Measurements from ENCODE around the gene TJP2.

Gene TJP2

GRCh38 chr9:69215774-69216485, 41.9 kb downstream of the TJP2 start:
- H3K4me3 ChIP-seq (ENCODE audit: low read depth, low read length) = no peak overlapping the region
- TF ChIP-seq, protein P1, sequence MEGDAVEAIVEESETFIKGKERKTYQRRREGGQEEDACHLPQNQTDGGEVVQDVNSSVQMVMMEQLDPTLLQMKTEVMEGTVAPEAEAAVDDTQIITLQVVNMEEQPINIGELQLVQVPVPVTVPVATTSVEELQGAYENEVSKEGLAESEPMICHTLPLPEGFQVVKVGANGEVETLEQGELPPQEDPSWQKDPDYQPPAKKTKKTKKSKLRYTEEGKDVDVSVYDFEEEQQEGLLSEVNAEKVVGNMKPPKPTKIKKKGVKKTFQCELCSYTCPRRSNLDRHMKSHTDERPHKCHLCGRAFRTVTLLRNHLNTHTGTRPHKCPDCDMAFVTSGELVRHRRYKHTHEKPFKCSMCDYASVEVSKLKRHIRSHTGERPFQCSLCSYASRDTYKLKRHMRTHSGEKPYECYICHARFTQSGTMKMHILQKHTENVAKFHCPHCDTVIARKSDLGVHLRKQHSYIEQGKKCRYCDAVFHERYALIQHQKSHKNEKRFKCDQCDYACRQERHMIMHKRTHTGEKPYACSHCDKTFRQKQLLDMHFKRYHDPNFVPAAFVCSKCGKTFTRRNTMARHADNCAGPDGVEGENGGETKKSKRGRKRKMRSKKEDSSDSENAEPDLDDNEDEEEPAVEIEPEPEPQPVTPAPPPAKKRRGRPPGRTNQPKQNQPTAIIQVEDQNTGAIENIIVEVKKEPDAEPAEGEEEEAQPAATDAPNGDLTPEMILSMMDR (IDR thresholded peaks at IDR 0.05; ENCODE audit: control insufficient read depth, extremely low read depth, insufficient read depth) = no peak
- no peak for DNase-seq (ENCODE audit: low read depth)

GRCh38 chr9:69218166-69218565, 44.1 kb downstream of the TJP2 start:
- no peak for DNase-seq (ENCODE audit: low read depth)

GRCh38 chr9:69221036-69221435, 47.0 kb downstream of the TJP2 start:
- no peak for DNase-seq (ENCODE audit: low read depth)
- TF ChIP-seq, protein P1 (IDR thresholded peaks at IDR 0.05; ENCODE audit: control insufficient read depth, extremely low read depth, insufficient read depth) = no peak
- H3K4me3 ChIP-seq (ENCODE audit: low read depth, low read length) = no peak overlapping the region

More at GRCh38 chr9:69218166-69218565, 44.1 kb downstream of the TJP2 start:
- TF ChIP-seq, protein P1 (IDR thresholded peaks at IDR 0.05; ENCODE audit: control insufficient read depth, extremely low read depth, insufficient read depth) = no peak
- no peak overlapping the region for H3K4me3 ChIP-seq (ENCODE audit: low read depth, low read length)

DNA sequence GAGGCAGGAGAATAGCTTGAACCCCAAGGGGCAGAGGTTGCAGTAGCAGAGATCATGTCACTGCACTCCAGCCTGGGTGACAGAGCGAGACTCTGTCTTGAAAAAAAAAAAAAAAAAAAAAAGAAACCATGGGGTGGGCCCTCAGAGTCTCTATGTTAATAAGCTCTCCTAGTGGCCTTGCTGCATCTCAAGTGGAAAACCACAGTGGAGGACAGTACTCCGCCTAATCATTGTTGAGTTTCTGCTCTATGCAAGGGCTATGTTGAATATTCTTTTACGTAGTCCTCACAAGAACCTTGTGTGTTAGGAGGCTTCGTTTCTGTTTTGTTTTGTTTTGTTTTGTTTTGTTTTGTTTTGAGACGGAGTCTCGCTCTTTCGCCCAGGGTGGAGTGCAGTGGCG, 48.9 kb downstream of the TJP2 start:
- TF ChIP-seq, protein P1 (IDR thresholded peaks at IDR 0.05; ENCODE audit: control insufficient read depth, extremely low read depth, insufficient read depth) = no peak
- DNase-seq (ENCODE audit: low read depth) = no peak
- no peak overlapping the region for H3K4me3 ChIP-seq (ENCODE audit: low read depth, low read length)

- H3K4me3 ChIP-seq (ENCODE audit: low read depth, low read length) = no peak overlapping the region
- no peak for DNase-seq (ENCODE audit: low read depth)
- TF ChIP-seq, protein P1 (IDR thresholded peaks at IDR 0.05; ENCODE audit: control insufficient read depth, extremely low read depth, insufficient read depth) = peak; percentile 72
Measured at GRCh38 chr9:69223605-69224004, 49.5 kb downstream of the TJP2 start.

GRCh38 chr9:69229367-69229766, 55.3 kb downstream of the TJP2 start:
- TF ChIP-seq, protein P1 (IDR thresholded peaks at IDR 0.05; ENCODE audit: control insufficient read depth, extremely low read depth, insufficient read depth) = no peak
- no peak overlapping the region for H3K4me3 ChIP-seq (ENCODE audit: low read depth, low read length)
- DNase-seq (ENCODE audit: low read depth) = no peak

DNA sequence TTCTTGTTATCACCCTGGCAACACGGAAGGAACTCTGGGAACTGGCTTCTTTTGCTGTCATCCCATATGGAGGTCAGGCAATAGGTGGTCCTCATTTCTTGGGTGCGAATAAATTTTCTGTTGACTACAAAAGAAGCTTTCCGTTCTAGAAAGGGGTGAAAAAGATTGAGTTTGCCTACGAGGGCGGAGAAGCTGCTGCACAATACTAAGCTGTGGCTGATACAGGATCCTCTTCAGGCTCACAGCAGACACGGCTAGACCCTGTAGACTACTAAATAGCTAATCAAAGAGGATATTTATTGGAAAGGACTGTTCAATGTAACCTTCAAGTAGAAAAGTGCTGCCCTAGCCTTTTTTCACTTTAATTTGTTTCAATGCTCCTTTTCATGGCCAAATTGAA, 58.1 kb downstream of the TJP2 start:
- no peak overlapping the region for H3K4me3 ChIP-seq (ENCODE audit: low read depth, low read length)
- TF ChIP-seq, protein P1 (IDR thresholded peaks at IDR 0.05; ENCODE audit: control insufficient read depth, extremely low read depth, insufficient read depth) = no peak
- DNase-seq (ENCODE audit: low read depth) = no peak

Data from LNCaP clone FGC (cell line).